Cardiac fibroblast (primary cell): Measurements from ENCODE around the gene GDI1.
A peak's percentile ranks its signal among the peaks of the same experiment; 100 is the strongest.
"Not testable (repeated sequence)": the region's sequence is repeated elsewhere in the genome, so short reads cannot be mapped to it uniquely, and the experiment has no call there.

Source experiments
- DNase-seq, 2 donors: peaks; one replicate each; pipeline versions ENCODE4 v3.0.0 to v3.0.0-alpha.2; 2010; ENCODE audit warnings: low read depth in 2 of 2
- H3K4me3 ChIP-seq, 2 donors: replicated peaks in 1 of 2; 1 replicate in 1 of 2; 2 replicates in 1 of 2; pipeline ENCODE4 v1.5.1; 2011; ENCODE audit warnings: low read depth in 2 of 2, low read length in 2 of 2, mild to moderate bottlenecking in 2 of 2, moderate library complexity in 1 of 2
- CTCF ChIP-seq: IDR thresholded peaks from one replicate; pipeline ENCODE4 v1.5.1; 2011; ENCODE audit warnings: low read depth, mild to moderate bottlenecking, low read length, inconsistent platforms

GDI1 gene

DNA sequence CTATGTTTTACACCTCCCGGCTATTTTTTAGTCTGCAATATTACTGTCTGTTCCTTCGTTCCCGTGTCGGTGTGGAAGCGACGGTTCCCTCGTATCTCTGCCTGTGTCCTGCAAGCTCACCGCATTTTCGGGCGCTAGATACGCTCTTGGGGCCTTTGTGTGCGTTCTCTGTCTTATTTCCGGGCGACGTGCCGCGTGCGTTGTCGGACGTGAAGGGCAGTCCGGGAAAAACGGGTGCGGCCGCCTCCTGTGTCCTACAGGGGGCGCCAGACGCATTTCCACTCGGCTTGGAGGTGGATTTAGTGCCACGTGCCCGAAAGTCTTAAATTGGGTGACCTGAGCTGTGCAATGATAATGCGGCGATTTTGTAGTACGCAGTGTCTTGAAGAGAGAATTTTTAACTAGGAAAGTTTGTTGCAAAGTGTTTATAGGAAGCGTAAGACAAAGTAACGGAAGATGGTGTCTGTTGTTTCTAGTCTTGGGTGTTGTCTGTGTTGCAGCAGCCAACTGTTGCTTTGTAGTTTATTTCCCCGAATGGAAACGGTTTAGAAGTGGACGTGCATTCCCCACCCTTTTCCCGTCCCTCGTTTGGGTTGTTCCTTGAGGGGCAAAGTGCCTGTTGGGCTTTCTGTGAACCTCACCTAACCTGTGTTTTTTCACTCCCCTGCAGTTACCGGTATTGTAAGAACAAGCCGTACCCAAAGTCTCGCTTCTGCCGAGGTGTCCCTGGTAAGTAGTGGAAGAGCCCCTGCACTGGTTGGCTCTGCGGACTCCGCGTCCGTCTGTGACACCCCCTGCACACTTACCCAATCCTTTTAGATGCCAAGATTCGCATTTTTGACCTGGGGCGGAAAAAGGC is 38.1 kb upstream of the GDI1 start:
- H3K4me3 ChIP-seq: peak overlapping the region; percentile 71 to 79
- peak; percentile 81 to 87 for DNase-seq
- TF ChIP-seq CTCF: peak; percentile 75

GRCh38 chrX:154399527-154400368 is 37.2 kb upstream of the GDI1 start:
- peak overlapping the region; percentile 71 to 79 for H3K4me3 ChIP-seq
- DNase-seq: peak in 1 of 2 donors; percentile 10
- no peak for TF ChIP-seq CTCF

- DNase-seq: not testable (repeated sequence)
- H3K4me3 ChIP-seq: peak overlapping the region; percentile 71 to 79
Measured at GRCh38 chrX:154400369-154400817, 36.6 kb upstream of the GDI1 start.

DNA sequence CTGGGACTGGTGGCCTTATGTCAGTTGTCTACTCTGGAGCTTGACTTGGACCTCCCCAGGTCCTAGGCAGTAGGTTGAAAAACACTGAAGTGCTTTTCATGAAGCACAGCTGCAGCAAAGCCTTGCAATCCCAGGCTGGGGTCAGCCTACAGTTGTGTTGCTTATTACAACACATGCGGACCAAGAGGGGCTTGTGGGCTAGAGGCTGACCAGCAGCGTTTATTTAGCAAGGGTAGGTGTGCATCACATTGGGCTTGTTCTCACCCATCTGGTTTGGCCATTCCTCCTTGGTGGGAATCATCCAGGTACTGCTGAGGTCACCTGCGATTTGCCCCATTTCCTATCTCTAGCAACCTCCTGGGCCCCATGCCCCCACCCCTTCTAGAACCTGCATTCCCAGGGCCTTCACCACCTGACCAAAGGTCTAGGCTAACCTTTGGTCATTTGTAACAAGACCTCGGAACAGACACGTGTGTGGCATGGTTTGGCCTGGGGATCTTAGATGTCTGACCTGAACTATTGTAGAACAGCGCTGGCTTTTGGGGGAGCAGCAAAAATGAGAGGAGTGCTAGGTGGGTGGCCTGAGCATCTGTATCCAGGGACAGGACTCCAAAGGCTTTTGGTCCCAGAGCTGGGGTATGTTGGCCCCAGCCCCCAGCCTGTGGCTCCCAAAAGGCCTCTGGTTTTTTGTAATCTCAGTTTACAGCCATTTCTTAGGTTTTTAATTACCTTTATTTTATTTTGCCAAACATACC is 35.7 kb upstream of the GDI1 start:
- DNase-seq: peak; percentile 42 to 49
- TF ChIP-seq CTCF: no peak
- H3K4me3 ChIP-seq: no peak overlapping the region

DNA sequence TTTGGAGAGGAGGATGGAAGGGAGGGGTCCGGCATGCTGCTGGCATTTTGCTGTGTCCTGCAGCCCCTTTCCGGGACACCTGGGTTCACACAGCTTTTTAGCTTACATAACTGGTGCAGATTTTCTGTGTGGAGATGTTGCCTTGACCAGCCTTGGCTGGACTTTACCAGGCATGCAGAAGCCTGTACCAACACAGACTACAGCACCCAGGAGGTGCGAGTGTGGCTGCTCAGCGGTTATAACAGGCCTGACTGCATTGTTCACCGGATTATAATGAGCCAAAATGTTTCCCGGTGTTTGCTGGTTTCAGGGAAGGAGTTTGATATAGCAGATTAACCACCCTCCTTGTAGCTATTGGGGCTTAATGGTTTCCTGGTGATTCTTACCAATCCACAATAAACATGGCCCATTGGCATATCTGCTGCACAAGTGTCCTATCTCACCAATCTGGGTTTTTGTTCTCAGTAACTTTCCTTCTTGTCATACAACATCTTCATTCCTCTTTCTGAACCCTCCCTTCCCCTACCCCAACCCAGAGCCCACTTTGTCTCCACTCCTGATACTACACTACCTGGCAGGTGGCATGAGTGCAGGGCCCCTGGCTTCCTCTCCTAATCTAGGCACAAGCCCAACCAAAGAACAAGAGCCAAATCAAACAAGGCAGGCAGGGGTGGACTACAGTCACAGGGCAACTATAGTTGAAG is 34.9 kb upstream of the GDI1 start:
- DNase-seq: peak; percentile 28 to 30

DNA sequence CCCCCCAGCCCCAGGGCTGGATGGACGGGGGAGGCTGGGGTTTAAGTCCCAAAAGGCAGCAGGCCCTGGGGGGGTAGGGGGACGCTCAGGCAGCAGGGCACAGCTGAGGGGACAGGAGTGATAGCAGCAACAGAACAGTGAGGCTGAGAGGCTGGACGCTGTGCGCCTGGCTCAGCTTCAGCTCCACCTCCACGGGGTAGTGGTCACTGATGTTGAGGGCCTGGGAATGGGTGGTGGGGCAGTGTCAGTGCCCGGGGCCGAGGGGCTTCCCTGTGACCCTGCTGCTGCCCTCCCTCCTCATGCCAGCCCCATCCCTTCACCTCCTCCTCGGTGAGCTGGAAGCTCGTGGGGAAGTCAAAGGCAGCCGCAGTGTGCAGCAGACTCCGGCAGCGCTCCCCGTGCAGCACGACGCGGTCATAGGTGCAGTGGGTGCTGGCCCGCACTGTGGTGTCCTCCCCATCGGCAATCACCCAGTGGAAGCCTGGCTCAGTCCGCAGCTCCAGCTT is 34.3 kb upstream of the GDI1 start:
- H3K4me3 ChIP-seq: no peak overlapping the region
- no peak for TF ChIP-seq CTCF
- no peak for DNase-seq

More for the DNA sequence above, 34.9 kb upstream of the GDI1 start:
- no peak for TF ChIP-seq CTCF
- H3K4me3 ChIP-seq: no peak overlapping the region
